Activated CD8-positive, alpha-beta memory T cell treated with anti-CD3 and anti-CD28 coated beads, Interleukin-2, amount 50 U/mL, for 48 hours (primary cell): ENCODE measurements around the gene AJUBA.

Experiments used
- DNase-seq: peaks from one replicate; pipeline ENCODE4 v3.0.0-alpha.2; 2020

AJUBA gene

GRCh38 chr14:22929961-22930364, 52.4 kb downstream of the AJUBA start:
- no peak for DNase-seq

- peak; percentile 100 for DNase-seq
These were observed 53.0 kb downstream of the AJUBA start, which contains the start of gene PRMT5 for GRCh38 chr14:22929104-22929960. Gene PRMT5, minus strand, starts transcription at chr14:22929376. Its CDS starts 15 bp downstream, at chr14:22929361.

- no peak for DNase-seq
These were observed 53.9 kb downstream of the AJUBA start for GRCh38 chr14:22928237-22929103.

- DNase-seq: no peak
These were observed 56.0 kb downstream of the AJUBA start for GRCh38 chr14:22926316-22926715.

- DNase-seq: no peak
These were observed 56.8 kb downstream of the AJUBA start for GRCh38 chr14:22925513-22925912.

GRCh38 chr14:22923746-22924145, 58.6 kb downstream of the AJUBA start:
- DNase-seq: no peak

GRCh38 chr14:22922294-22922693, 60.1 kb downstream of the AJUBA start:
- DNase-seq: no peak
